Measurements from ENCODE around the gene TMTC4.
"Not testable (repeated sequence)": the region's sequence is repeated elsewhere in the genome, so short reads cannot be mapped to it uniquely, and the experiment has no call there.

Gene TMTC4

GRCh38 chr13:100630555-100630954, 44.0 kb downstream of the TMTC4 start:
- Histone ChIP-seq H3K36me3 (ENCODE audit: control insufficient read depth, insufficient read depth, low read length) (peaks cover 21% of the 10 kb centered on the region), H3K9me3 (ENCODE audit: control insufficient read depth, low read length) (no peaks in the 10 kb centered on the region), H3K27ac (ENCODE audit: insufficient read depth, low read depth, low read length, poor library complexity, severe bottlenecking) (peak overlapping the region; percentile 59), H3K27me3 (ENCODE audit: control insufficient read depth, insufficient read depth, low read length, poor library complexity, severe bottlenecking) (no peaks in the 10 kb centered on the region), H3K4me3 (ENCODE audit: insufficient read depth, low read depth, low read length) (no peak overlapping the region), H3K4me1 (ENCODE audit: control insufficient read depth, insufficient read depth, low read length) (peaks cover 16% of the 10 kb centered on the region)
- 30 to 35% methylated on average over 8 of the region's 8 CpGs for WGBS, 2 experiments

GRCh38 chr13:100627120-100627519, 47.5 kb downstream of the TMTC4 start:
- H3K4me3 ChIP-seq (ENCODE audit: insufficient read depth, low read depth, low read length), result no peak overlapping the region
- no peak overlapping the region for H3K27ac ChIP-seq (ENCODE audit: insufficient read depth, low read depth, low read length, poor library complexity, severe bottlenecking)
- H3K36me3 ChIP-seq (ENCODE audit: control insufficient read depth, insufficient read depth, low read length), result peaks cover 33% of the 10 kb centered on the region
- H3K27me3 ChIP-seq (ENCODE audit: control insufficient read depth, insufficient read depth, low read length, poor library complexity, severe bottlenecking), result no peaks in the 10 kb centered on the region
- WGBS, 2 experiments, result 93 to 94% methylated on average over 15 of the region's 15 CpGs
- no peaks in the 10 kb centered on the region for H3K9me3 ChIP-seq (ENCODE audit: control insufficient read depth, low read length)
- H3K4me1 ChIP-seq (ENCODE audit: control insufficient read depth, insufficient read depth, low read length), result peaks cover 16% of the 10 kb centered on the region

GRCh38 chr13:100625447-100625846, 49.1 kb downstream of the TMTC4 start:
- H3K4me1 ChIP-seq (ENCODE audit: control insufficient read depth, insufficient read depth, low read length), result peaks cover 4% of the 10 kb centered on the region
- H3K36me3 ChIP-seq (ENCODE audit: control insufficient read depth, insufficient read depth, low read length), result peaks cover 37% of the 10 kb centered on the region
- H3K9me3 ChIP-seq (ENCODE audit: control insufficient read depth, low read length), result no peaks in the 10 kb centered on the region
- H3K27ac ChIP-seq (ENCODE audit: insufficient read depth, low read depth, low read length, poor library complexity, severe bottlenecking), result no peak overlapping the region
- no peaks in the 10 kb centered on the region for H3K27me3 ChIP-seq (ENCODE audit: control insufficient read depth, insufficient read depth, low read length, poor library complexity, severe bottlenecking)
- WGBS, 2 experiments, result 75 to 84% methylated on average over 9 of the region's 9 CpGs
- no peak overlapping the region for H3K4me3 ChIP-seq (ENCODE audit: insufficient read depth, low read depth, low read length)

GRCh38 chr13:100620792-100621191, 53.8 kb downstream of the TMTC4 start:
- H3K9me3 ChIP-seq (ENCODE audit: control insufficient read depth, low read length), result no peaks in the 10 kb centered on the region
- no peak overlapping the region for H3K27ac ChIP-seq (ENCODE audit: insufficient read depth, low read depth, low read length, poor library complexity, severe bottlenecking)
- WGBS, 2 experiments, result 90 to 100% methylated on average over 4 of the region's 4 CpGs
- no peaks in the 10 kb centered on the region for H3K4me1 ChIP-seq (ENCODE audit: control insufficient read depth, insufficient read depth, low read length)
- peaks cover 29% of the 10 kb centered on the region for H3K36me3 ChIP-seq (ENCODE audit: control insufficient read depth, insufficient read depth, low read length)
- H3K27me3 ChIP-seq (ENCODE audit: control insufficient read depth, insufficient read depth, low read length, poor library complexity, severe bottlenecking), result no peaks in the 10 kb centered on the region
- H3K4me3 ChIP-seq (ENCODE audit: insufficient read depth, low read depth, low read length), result no peak overlapping the region

GRCh38 chr13:100619940-100620339, 54.7 kb downstream of the TMTC4 start:
- H3K36me3 ChIP-seq (ENCODE audit: control insufficient read depth, insufficient read depth, low read length), result peaks cover 21% of the 10 kb centered on the region

GRCh38 chr13:100618897-100619296, 55.7 kb downstream of the TMTC4 start:
- peaks cover 20% of the 10 kb centered on the region for H3K36me3 ChIP-seq (ENCODE audit: control insufficient read depth, insufficient read depth, low read length)
- not testable (repeated sequence) for H3K4me3 ChIP-seq (ENCODE audit: insufficient read depth, low read depth, low read length); H3K9me3 ChIP-seq (ENCODE audit: control insufficient read depth, low read length); H3K4me1 ChIP-seq (ENCODE audit: control insufficient read depth, insufficient read depth, low read length); H3K27me3 ChIP-seq (ENCODE audit: control insufficient read depth, insufficient read depth, low read length, poor library complexity, severe bottlenecking); H3K27ac ChIP-seq (ENCODE audit: insufficient read depth, low read depth, low read length, poor library complexity, severe bottlenecking)
- WGBS, 2 experiments, result 96 to 97% methylated on average over 13 to 18 of the region's 24 CpGs

More at GRCh38 chr13:100619940-100620339, 54.7 kb downstream of the TMTC4 start:
- Histone ChIP-seq H3K9me3 (ENCODE audit: control insufficient read depth, low read length) (no peaks in the 10 kb centered on the region), H3K4me1 (ENCODE audit: control insufficient read depth, insufficient read depth, low read length) (no peaks in the 10 kb centered on the region), H3K27me3 (ENCODE audit: control insufficient read depth, insufficient read depth, low read length, poor library complexity, severe bottlenecking) (no peaks in the 10 kb centered on the region), H3K4me3 (ENCODE audit: insufficient read depth, low read depth, low read length) (no peak overlapping the region), H3K27ac (ENCODE audit: insufficient read depth, low read depth, low read length, poor library complexity, severe bottlenecking) (no peak overlapping the region)
- WGBS, 2 experiments, result 93 to 96% methylated on average over 2 of the region's 2 CpGs

GRCh38 chr13:100613031-100613430, 61.6 kb downstream of the TMTC4 start:
- WGBS, 2 experiments, result 78 to 90% methylated on average over 3 to 5 of the region's 5 CpGs
- no peak overlapping the region for H3K27ac ChIP-seq (ENCODE audit: insufficient read depth, low read depth, low read length, poor library complexity, severe bottlenecking)
- H3K4me3 ChIP-seq (ENCODE audit: insufficient read depth, low read depth, low read length), result no peak overlapping the region
- no peaks in the 10 kb centered on the region for H3K9me3 ChIP-seq (ENCODE audit: control insufficient read depth, low read length)
- peaks cover 9% of the 10 kb centered on the region for H3K36me3 ChIP-seq (ENCODE audit: control insufficient read depth, insufficient read depth, low read length)
- H3K27me3 ChIP-seq (ENCODE audit: control insufficient read depth, insufficient read depth, low read length, poor library complexity, severe bottlenecking), result no peaks in the 10 kb centered on the region
- H3K4me1 ChIP-seq (ENCODE audit: control insufficient read depth, insufficient read depth, low read length), result no peaks in the 10 kb centered on the region

- 87 to 90% methylated on average over 9 of the region's 9 CpGs for WGBS, 2 experiments
- Histone ChIP-seq H3K4me3 (ENCODE audit: insufficient read depth, low read depth, low read length) (no peak overlapping the region), H3K36me3 (ENCODE audit: control insufficient read depth, insufficient read depth, low read length) (peaks cover 9% of the 10 kb centered on the region)
Measured at GRCh38 chr13:100611678-100612492, 62.7 kb downstream of the TMTC4 start.

GRCh38 chr13:100610391-100611347, 63.9 kb downstream of the TMTC4 start:
- Histone ChIP-seq H3K27ac (ENCODE audit: insufficient read depth, low read depth, low read length, poor library complexity, severe bottlenecking) (no peak overlapping the region), H3K27me3 (ENCODE audit: control insufficient read depth, insufficient read depth, low read length, poor library complexity, severe bottlenecking) (no peaks in the 10 kb centered on the region), H3K4me3 (ENCODE audit: insufficient read depth, low read depth, low read length) (no peak overlapping the region), H3K4me1 (ENCODE audit: control insufficient read depth, insufficient read depth, low read length) (no peaks in the 10 kb centered on the region), H3K36me3 (ENCODE audit: control insufficient read depth, insufficient read depth, low read length) (peaks cover 13% of the 10 kb centered on the region), H3K9me3 (ENCODE audit: control insufficient read depth, low read length) (no peaks in the 10 kb centered on the region)
- WGBS, 2 experiments, result 77 to 80% methylated on average over 5 to 6 of the region's 6 CpGs

More at GRCh38 chr13:100611678-100612492, 62.7 kb downstream of the TMTC4 start:
- no peaks in the 10 kb centered on the region for H3K27me3 ChIP-seq (ENCODE audit: control insufficient read depth, insufficient read depth, low read length, poor library complexity, severe bottlenecking)
- no peaks in the 10 kb centered on the region for H3K4me1 ChIP-seq (ENCODE audit: control insufficient read depth, insufficient read depth, low read length)
- H3K27ac ChIP-seq (ENCODE audit: insufficient read depth, low read depth, low read length, poor library complexity, severe bottlenecking), result no peak overlapping the region
- H3K9me3 ChIP-seq (ENCODE audit: control insufficient read depth, low read length), result no peaks in the 10 kb centered on the region

GRCh38 chr13:100608906-100609305, 65.7 kb downstream of the TMTC4 start:
- Histone ChIP-seq H3K36me3 (ENCODE audit: control insufficient read depth, insufficient read depth, low read length) (peaks cover 13% of the 10 kb centered on the region), H3K27me3 (ENCODE audit: control insufficient read depth, insufficient read depth, low read length, poor library complexity, severe bottlenecking) (no peaks in the 10 kb centered on the region), H3K4me1 (ENCODE audit: control insufficient read depth, insufficient read depth, low read length) (no peaks in the 10 kb centered on the region), H3K4me3 (ENCODE audit: insufficient read depth, low read depth, low read length) (no peak overlapping the region), H3K27ac (ENCODE audit: insufficient read depth, low read depth, low read length, poor library complexity, severe bottlenecking) (no peak overlapping the region), H3K9me3 (ENCODE audit: control insufficient read depth, low read length) (no peaks in the 10 kb centered on the region)
- WGBS, 2 experiments, result 97% methylated on average over 5 to 6 of the region's 6 CpGs

Data from ectodermal cell (in vitro differentiated cells).